HEK293T (cell line): Measurements from ENCODE around the gene LOXL3.

ENCODE experiments used
- CTCF ChIA-PET: fragments of 350-600 bp; formaldehyde crosslinking; extraction: SDS; loops from one replicate; lab custom pipeline; 2021; ENCODE audit warnings: antibody characterized with exemption, inconsistent platforms; lab: Yijun Ruan, JAX
- POLR2A ChIA-PET: fragments of 350-600 bp; formaldehyde crosslinking; extraction: SDS; loops from one replicate; lab custom pipeline; 2020; ENCODE audit warnings: antibody characterized with exemption, inconsistent platforms; lab: Yijun Ruan, JAX
- DNase-seq: peaks from one replicate; pipeline ENCODE4 v3.0.0; 2012; ENCODE audit warnings: mixed read lengths; ENCODE audit errors: extremely low spot score
- ARNT ChIP-seq: fragments of 450-650 bp; IDR thresholded peaks from 2 replicates; pipeline ENCODE4 v1.6.1; 2017; ENCODE audit warnings: mild to moderate bottlenecking
- BHLHE40 ChIP-seq: fragments of 450-650 bp; IDR thresholded peaks from 2 replicates; pipeline ENCODE4 v1.6.1; 2016; ENCODE audit warnings: mild to moderate bottlenecking, moderate library complexity, borderline replicate concordance
- CTBP1 ChIP-seq: fragments of 450-650 bp; IDR thresholded peaks from 2 replicates; pipeline ENCODE4 v1.6.1; 2016; ENCODE audit warnings: borderline replicate concordance
- ELF4 ChIP-seq: fragments of 450-650 bp; IDR thresholded peaks from 2 replicates; pipeline ENCODE4 v1.6.1; 2017; ENCODE audit warnings: antibody characterized with exemption
- FOXA1 ChIP-seq: fragments of 450-650 bp; IDR thresholded peaks from 2 replicates; pipeline ENCODE4 v1.6.1; 2016; ENCODE audit warnings: mild to moderate bottlenecking
- FOXK2 ChIP-seq: fragments of 450-650 bp; IDR thresholded peaks from 2 replicates; pipeline ENCODE4 v1.6.1; 2016; ENCODE audit warnings: mild to moderate bottlenecking
- HDGF ChIP-seq: fragments of 450-650 bp; IDR thresholded peaks from 2 replicates; pipeline ENCODE4 v1.6.1; 2017; ENCODE audit warnings: antibody characterized with exemption, borderline replicate concordance
- L3MBTL2 ChIP-seq: fragments of 450-650 bp; conservative IDR thresholded peaks from 2 replicates; pipeline ENCODE4 v1.6.1; 2016; ENCODE audit warnings: mild to moderate bottlenecking
- LEF1 ChIP-seq: fragments of 450-650 bp; IDR thresholded peaks from 2 replicates; pipeline ENCODE4 v1.6.1; 2017; ENCODE audit warnings: mild to moderate bottlenecking, borderline replicate concordance
- NFRKB ChIP-seq: fragments of 450-650 bp; IDR thresholded peaks from 2 replicates; pipeline ENCODE4 v1.6.1; 2016; ENCODE audit warnings: mild to moderate bottlenecking, moderate library complexity
- SP1 ChIP-seq: fragments of 450-650 bp; IDR thresholded peaks from 2 replicates; pipeline ENCODE4 v1.6.1; 2017
- SUZ12 ChIP-seq: fragments of 450-650 bp; IDR thresholded peaks from 2 replicates; pipeline ENCODE4 v1.6.1; 2016; ENCODE audit warnings: mild to moderate bottlenecking
- TARDBP ChIP-seq: fragments of 450-650 bp; IDR thresholded peaks from 2 replicates; pipeline ENCODE4 v1.6.1; 2016
- ZNF384 ChIP-seq: fragments of 450-650 bp; IDR thresholded peaks from 2 replicates; pipeline ENCODE4 v1.6.1; 2016
- TF ChIP-seq, protein P1 (sequence below): fragments of 450-650 bp; IDR thresholded peaks from 2 replicates; pipeline ENCODE4 v1.6.1; 2016

Gene LOXL3

DNA sequence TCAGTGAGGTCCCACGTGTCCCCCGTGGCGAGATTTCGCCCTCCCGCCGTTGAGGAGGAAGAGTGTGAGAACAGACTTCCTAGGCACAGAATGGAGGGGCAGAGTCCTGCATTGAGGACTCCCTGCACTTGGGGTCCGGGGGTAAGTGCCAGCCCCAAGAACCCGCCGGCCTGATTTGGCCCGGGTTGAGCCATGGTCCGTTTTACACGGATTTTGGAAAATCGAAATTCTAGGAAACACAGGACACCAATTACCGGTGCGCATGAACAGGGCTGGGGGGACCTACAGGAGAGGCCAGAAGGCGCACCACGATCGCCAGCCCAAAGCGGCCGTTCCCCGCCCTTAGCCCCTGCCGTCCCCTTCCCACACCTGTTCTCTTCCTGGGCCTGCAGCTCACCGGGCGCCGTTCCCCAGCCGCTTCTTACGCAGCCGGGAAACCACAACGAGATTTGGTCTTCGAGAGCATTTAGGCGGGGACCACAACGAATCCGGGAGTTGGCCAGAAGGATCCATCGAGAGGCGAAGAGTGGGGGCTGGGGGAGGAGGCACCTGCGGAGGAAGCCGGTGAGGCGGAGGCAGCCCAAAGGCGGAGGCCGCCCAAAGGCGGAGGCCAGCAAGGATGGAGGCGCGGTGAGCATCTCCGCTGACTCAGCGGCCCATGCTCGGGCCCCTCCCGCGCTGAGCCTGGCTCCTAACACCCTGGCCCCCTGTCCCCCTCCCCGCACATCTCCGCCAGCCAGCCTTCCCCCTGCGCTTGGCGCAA is 40.0 kb downstream of the LOXL3 start:
- CTCF ChIA-PET, result no interaction called here
- no peak for DNase-seq
- POLR2A ChIA-PET, result interaction anchor here (1.4 kb wide), 1 partner anchor 16 kb away, joined by 4 read pairs; the partner anchor contains the start of genes AUP1 and HTRA2

DNA sequence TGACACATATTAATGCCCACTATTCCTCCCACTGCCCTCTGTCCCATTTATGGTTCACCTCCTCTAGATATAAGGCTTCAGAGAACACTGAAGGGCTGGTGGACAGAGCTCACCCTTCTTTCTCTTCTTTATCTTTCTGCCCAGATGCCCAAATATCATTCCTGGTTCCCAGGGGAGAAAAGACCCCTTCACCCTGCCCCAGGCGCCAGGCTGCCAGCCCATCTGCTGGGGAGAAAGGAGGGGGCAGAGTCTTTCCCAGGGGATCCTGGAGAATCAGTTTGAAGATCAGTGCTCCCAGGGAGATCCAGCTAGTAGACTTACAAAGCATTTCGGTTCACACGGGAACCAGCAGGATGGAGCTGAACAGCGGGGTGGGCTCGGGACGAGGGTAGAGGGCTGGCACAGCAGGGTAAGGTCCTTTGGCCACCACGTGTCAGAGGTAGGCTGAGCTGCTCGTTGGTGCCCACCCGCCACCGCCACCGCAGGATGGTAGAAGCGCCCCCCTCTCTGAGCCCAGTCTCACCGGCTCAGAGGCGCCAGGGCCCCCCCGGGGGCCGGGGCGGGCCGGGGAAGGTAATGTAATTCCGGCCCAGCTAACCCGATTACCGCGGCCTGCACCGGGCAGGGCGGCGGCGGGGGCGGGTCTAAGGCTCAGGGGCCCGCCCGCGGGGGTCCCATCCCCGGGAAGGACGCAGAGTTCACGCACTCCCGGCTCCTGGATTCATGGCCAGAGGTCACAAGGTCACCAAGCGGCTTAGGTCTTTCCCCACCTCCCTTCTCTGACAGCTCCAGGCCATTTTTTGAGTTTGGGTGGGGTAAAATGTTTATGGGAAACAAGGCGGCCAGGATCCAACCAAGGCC is 40.8 kb downstream of the LOXL3 start:
- DNase-seq, result no peak
- POLR2A ChIA-PET, result interaction anchor here (1.4 kb wide), 1 partner anchor 17 kb away, joined by 4 read pairs; the partner anchor contains the start of genes AUP1 and HTRA2
- CTCF ChIA-PET, result no interaction called here
- TF ChIP-seq ELF4, result no peak
- no peak for TF ChIP-seq BHLHE40
- no peak for TF ChIP-seq ZNF384
- TF ChIP-seq, protein P1, sequence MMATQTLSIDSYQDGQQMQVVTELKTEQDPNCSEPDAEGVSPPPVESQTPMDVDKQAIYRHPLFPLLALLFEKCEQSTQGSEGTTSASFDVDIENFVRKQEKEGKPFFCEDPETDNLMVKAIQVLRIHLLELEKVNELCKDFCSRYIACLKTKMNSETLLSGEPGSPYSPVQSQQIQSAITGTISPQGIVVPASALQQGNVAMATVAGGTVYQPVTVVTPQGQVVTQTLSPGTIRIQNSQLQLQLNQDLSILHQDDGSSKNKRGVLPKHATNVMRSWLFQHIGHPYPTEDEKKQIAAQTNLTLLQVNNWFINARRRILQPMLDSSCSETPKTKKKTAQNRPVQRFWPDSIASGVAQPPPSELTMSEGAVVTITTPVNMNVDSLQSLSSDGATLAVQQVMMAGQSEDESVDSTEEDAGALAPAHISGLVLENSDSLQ, result no peak
- no peak for TF ChIP-seq NFRKB
- no peak for TF ChIP-seq L3MBTL2
- TF ChIP-seq TARDBP, result no peak

More for the DNA sequence above, 40.0 kb downstream of the LOXL3 start:
- TF ChIP-seq SUZ12, result no peak
- no peak for TF ChIP-seq FOXA1
- TF ChIP-seq, protein P1, result no peak

DNA sequence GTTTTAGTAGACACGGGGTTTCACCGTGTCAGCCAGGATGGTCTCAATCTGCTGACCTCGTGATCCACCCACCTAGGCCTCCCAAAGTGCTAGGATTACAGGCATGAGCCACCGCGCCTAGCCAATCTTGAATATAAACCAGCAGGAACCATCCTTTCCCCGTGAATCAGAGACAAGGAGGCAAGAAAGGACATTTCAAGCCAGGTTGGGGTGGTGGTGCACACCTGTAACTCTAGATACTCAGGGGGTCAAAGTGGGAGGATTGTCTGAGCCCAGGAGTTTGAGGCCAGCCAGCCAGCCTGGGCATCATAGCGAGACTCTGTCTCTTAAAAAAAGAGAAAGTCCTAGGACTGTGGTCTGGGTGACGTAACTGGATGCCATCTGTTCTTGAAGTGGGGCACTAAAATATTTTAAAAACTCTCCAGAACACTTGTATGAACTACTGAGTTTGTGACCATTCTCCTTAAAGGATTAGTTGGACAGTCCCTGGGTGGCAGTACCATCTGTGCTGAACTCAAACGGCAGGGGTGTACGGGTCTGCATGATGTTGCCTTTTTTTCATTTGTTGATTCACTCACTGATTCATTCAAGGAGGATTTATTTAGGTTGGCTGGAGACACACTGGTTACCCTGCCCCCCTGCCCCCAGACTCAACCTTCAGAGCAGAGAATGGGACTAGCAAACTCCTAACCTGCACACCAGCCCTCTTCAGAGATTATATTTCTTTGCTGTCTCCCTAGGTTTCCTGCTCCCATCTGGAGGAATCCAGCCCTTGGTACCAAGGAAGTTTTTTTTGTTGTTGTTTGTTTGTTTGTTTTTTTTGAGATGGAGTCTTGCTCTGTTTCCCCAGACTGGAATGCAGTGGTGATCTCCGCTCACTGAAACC is 42.4 kb downstream of the LOXL3 start:
- POLR2A ChIA-PET, result interaction anchor here (6.4 kb wide), 1 partner anchor 18 kb away, joined by 70 read pairs; the partner anchor contains the start of genes AUP1, DQX1 and HTRA2
- CTCF ChIA-PET, result interaction anchor here (0.7 kb wide), 1 partner anchor 1078 kb away, joined by 5 read pairs; no protein-coding TSS in a partner anchor
- no peak for TF ChIP-seq HDGF
- no peak for TF ChIP-seq BHLHE40
- no peak for TF ChIP-seq L3MBTL2
- TF ChIP-seq TARDBP, result no peak
- no peak for TF ChIP-seq FOXA1
- no peak for TF ChIP-seq ZNF384
- TF ChIP-seq CTBP1, result no peak
- TF ChIP-seq, protein P1, result no peak
- no peak for TF ChIP-seq ARNT
- TF ChIP-seq LEF1, result no peak
- TF ChIP-seq FOXK2, result no peak
- TF ChIP-seq SUZ12, result no peak
- DNase-seq, result no peak

DNA sequence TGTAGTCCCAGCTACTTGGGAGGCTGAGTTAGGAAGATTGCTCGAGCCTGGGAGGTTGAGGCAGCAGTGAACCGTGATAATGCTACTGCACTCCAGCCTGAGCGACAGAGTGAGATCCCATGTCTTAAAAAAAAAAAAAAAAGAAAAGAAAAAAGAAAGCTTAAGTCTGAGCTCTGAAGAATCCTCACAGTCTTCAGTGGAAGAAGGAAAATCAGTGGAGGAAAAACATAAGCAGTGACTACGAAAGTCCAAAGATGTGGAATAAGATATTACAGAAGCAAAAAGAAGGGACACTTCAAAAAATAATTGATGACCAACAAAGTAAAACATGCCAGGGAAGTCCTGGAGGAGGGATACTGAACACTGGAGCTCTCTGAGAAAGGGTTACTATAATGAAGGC is 43.5 kb downstream of the LOXL3 start:
- DNase-seq, result no peak
- ChIA-PET POLR2A (interaction anchor here (0.9 to 6.4 kb wide), 5 partner anchors 8 to 75 kb away, joined by 3 to 70 read pairs (median 4); partner anchors contain the start of genes AUP1, CCDC142, DQX1 and HTRA2), CTCF (no interaction called here)
- TF ChIP-seq ARNT (no peak), HDGF (no peak), SP1 (no peak), CTBP1 (no peak), TARDBP (no peak), ZNF384 (no peak), ELF4 (no peak), L3MBTL2 (no peak), FOXA1 (no peak), FOXK2 (no peak), SUZ12 (no peak)
- TF ChIP-seq, protein P1, result no peak

DNA sequence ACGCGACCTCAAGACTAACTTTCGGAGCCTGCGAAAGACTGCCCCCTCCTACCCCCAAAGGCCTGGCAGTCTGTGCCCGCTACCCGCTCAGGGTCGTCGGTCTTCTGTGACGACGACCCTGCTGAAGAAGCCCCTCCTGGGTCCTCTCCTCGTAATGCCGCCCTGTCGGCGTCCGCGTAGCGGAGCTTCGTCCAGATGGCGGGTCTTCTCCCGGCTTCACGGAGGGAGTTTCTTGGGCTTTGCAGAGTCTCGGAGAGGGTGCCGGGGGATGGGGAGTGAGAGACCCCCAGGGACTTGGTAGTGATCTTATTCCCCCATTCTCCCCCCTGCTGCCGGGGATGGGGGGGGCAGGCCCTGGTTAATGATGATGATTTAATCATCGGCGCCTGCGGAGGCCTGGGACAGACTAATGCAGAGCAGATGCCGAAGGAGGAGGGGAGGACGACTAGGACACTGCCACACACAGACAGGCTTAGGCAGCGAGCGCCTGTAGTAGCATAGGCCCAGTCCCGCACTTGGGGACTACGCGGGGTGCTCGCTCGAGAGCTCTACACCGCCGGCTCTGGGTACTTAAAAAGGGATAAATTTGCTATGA is 45.7 kb downstream of the LOXL3 start:
- DNase-seq, result peak; percentile 39
- ChIA-PET CTCF (interaction anchor here (0.9 kb wide), 1 partner anchor 53 kb away, joined by 3 read pairs; the partner anchor contains the start of gene INO80B), POLR2A (interaction anchor here (1.1 to 6.4 kb wide), 14 partner anchors 12 to 83 kb away, joined by 3 to 70 read pairs (median 4); partner anchors contain the start of genes AUP1, CCDC142, DQX1 and HTRA2)
- TF ChIP-seq L3MBTL2 (peak; percentile 61), ELF4 (no peak)
